Nephron (organoid): ENCODE results near the gene MRPL42.

Experiments
- H3K27ac Mint-ChIP-seq, 3 experiments: 2 replicates each; pipeline ENCODE4 v1.8.0; 2020; ENCODE audit warnings: mixed read lengths in 3 of 3, mild to moderate bottlenecking in 2 of 3, moderate library complexity in 1 of 3
- H3K27me3 Mint-ChIP-seq: 2 replicates; pipeline ENCODE4 v1.8.0; 2021; ENCODE audit warnings: low read depth, mild to moderate bottlenecking, moderate library complexity, mixed read lengths
- H3K36me3 Mint-ChIP-seq: 2 replicates; pipeline ENCODE4 v1.8.0; 2020; ENCODE audit warnings: low read depth, mixed read lengths
- H3K4me1 Mint-ChIP-seq: 2 replicates; pipeline ENCODE4 v1.8.0; 2020; ENCODE audit warnings: mixed read lengths
- H3K4me3 Mint-ChIP-seq, 3 experiments: 2 replicates each; pipeline ENCODE4 v1.8.0; 2020; ENCODE audit warnings: mild to moderate bottlenecking in 3 of 3, mixed read lengths in 3 of 3, moderate library complexity in 2 of 3
- H3K9me3 Mint-ChIP-seq: 2 replicates; pipeline ENCODE4 v1.8.0; 2020; ENCODE audit warnings: mixed read lengths
- TF ChIP-seq, protein P1 (sequence below), 3 experiments: fragments of 200-600 bp; sonication (generic); IDR thresholded peaks; one replicate each; pipeline ENCODE4 v1.5.0; 2021; ENCODE audit warnings: antibody characterized with exemption in 3 of 3; ENCODE audit not compliant: unreplicated experiment in 3 of 3

Gene MRPL42

DNA sequence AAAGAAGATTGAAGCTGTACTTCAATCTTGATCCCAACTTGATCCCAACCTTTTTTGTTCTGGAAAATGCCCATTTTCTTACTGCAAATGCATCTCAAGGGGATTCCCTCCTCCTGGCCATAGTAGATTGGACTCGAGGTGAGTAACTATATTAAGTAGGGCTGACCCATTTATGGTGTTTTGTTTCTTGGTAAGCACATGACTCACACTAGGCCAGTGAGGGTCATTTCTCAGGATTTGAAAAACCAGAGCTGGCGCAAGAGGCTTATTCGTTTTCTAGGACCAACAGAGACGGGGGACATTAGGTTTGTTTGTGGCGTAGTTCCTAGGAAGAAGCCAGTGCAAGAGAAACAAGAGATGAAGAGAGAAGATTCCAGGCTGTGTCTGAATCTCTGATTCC is 51.4 kb downstream of the MRPL42 start:
- Mint-ChIP-seq H3K9me3 (no peaks in the 10 kb centered on the region), H3K36me3 (no peaks in the 10 kb centered on the region), H3K4me3 (no peak overlapping the region), H3K27ac (no peak overlapping the region), H3K4me1 (no peaks in the 10 kb centered on the region), H3K27me3 (peaks cover 3% of the 10 kb centered on the region)
- TF ChIP-seq, protein P1, sequence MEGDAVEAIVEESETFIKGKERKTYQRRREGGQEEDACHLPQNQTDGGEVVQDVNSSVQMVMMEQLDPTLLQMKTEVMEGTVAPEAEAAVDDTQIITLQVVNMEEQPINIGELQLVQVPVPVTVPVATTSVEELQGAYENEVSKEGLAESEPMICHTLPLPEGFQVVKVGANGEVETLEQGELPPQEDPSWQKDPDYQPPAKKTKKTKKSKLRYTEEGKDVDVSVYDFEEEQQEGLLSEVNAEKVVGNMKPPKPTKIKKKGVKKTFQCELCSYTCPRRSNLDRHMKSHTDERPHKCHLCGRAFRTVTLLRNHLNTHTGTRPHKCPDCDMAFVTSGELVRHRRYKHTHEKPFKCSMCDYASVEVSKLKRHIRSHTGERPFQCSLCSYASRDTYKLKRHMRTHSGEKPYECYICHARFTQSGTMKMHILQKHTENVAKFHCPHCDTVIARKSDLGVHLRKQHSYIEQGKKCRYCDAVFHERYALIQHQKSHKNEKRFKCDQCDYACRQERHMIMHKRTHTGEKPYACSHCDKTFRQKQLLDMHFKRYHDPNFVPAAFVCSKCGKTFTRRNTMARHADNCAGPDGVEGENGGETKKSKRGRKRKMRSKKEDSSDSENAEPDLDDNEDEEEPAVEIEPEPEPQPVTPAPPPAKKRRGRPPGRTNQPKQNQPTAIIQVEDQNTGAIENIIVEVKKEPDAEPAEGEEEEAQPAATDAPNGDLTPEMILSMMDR (IDR thresholded peaks at IDR 0.05; ENCODE audit: unreplicated experiment in 3 of 3): no peak

DNA sequence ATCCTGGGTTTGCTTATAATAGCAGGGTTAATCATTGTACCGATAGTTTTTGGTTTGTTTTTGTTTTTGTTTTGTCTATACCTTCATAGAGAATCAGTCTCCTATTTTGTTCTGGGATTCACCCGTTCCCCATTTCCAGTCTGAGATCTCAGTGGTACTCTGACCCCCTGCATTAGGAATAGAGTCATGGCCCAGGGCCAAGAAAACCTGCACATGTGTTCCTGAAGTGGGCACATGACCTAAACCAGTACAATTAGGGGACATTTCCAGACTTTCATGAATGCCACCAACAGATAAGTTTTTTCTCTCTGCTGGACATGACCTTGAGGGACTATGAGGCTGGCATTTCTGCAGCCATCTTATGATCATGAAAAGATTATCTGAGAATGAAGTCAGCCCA is 52.5 kb downstream of the MRPL42 start:
- Mint-ChIP-seq H3K27me3 (peaks cover 3% of the 10 kb centered on the region), H3K9me3 (no peaks in the 10 kb centered on the region), H3K27ac (no peak overlapping the region), H3K4me3 (no peak overlapping the region), H3K4me1 (no peaks in the 10 kb centered on the region), H3K36me3 (no peaks in the 10 kb centered on the region)
- TF ChIP-seq, protein P1 (IDR thresholded peaks at IDR 0.05; ENCODE audit: unreplicated experiment in 3 of 3): no peak

DNA sequence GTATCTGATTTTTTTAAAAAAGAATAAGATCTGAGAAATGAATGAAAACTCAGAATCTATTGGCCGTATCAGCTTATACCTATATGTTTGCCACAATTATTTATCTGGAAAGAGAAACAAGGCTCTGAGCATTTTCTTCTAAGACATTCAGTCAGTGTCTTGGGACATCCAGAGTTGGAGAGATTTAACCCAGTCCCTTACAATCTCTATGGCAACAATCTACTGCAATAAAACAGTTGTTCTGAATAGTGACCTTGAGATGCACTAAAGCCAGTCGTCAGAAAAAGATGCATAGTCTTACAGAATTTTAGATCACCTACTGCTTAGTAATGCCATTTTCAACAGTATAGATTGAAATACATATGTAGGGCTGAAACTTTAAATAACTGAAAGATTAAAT is 53.1 kb downstream of the MRPL42 start:
- Mint-ChIP-seq H3K36me3 (no peaks in the 10 kb centered on the region), H3K9me3 (no peaks in the 10 kb centered on the region), H3K4me3 (no peak overlapping the region), H3K4me1 (no peaks in the 10 kb centered on the region), H3K27me3 (peaks cover 3% of the 10 kb centered on the region), H3K27ac (no peak overlapping the region)
- TF ChIP-seq, protein P1 (IDR thresholded peaks at IDR 0.05; ENCODE audit: unreplicated experiment in 3 of 3): no peak

DNA sequence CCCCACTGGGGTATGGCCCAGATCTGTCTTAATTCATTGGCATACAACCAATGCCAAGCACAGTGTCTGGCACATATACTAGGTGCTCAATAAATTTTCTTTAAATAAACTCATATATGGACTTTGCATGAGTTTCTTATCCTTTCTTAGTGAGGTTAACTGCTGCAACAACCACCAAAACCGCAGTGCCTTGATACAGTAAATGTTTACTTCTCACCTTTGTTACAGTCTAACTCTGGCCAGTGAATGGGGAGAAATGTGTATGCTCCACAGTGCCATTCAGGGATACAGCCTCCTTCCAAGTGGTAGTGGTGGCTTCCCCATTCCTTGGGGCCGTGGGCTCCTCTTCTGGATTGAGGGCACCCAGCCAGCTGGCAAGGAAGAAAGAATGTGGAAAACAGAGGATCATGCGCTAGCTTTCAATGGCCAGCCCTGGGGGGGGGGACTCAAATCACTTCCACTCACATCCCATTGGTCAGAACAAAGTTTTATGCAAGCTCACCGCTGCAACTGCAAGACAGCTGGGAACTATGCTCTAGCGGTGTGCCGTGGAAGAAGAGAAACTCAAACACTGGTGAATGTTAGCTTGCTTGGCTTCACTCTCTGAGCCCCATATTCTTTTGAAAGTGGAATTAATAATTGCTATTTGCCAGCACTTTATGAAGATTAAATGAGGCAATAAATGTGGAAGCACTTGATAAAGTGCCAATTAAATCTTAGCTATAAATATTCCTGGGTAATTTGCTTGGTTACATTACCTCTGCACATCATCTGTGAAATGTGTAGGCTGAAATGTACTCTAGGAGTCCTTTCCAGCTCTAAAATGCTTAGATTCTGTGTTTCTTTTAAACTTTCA is 54.1 kb downstream of the MRPL42 start:
- Mint-ChIP-seq H3K27ac (no peak overlapping the region), H3K27me3 (peaks cover 7% of the 10 kb centered on the region), H3K36me3 (no peaks in the 10 kb centered on the region), H3K4me1 (no peaks in the 10 kb centered on the region), H3K9me3 (no peaks in the 10 kb centered on the region), H3K4me3 (no peak overlapping the region)
- TF ChIP-seq, protein P1 (IDR thresholded peaks at IDR 0.05; ENCODE audit: unreplicated experiment in 3 of 3): no peak

DNA sequence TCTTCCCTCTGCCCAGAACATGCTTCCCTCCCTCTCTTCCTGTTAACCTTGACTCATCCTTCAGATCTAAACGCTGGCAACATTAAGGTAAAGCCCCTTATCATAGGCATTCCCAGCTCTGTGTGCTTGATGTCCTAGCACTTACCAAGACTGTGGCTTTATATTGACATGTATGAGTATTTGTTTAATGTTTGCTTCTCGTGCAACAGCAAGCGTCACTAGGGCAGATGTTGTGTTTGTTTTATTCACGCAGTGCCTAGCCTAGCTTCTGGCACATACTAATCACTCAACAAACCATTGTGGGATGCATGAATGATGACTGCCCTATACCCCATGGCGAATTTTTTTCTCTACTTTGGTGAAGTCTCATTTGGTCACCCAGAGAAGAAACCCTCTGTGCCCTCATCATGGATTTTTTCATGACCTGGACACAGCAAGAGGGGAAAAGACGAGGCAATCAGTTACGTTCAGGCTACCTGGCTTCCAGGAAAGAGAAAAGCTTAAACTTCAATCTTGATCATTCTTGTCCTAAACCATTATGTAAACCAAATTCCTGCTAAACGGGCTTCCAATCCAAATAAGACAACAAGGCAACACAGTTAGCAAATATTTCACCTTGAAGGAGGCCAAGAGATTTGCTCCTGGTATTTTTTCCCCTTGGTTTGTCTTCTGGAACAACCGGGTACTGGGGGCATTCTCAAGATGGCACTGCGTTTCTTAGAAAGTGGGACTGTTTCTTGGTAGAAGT is 57.2 kb downstream of the MRPL42 start:
- no peak overlapping the region for H3K4me3 Mint-ChIP-seq
- H3K9me3 Mint-ChIP-seq: no peaks in the 10 kb centered on the region
- TF ChIP-seq, protein P1 (IDR thresholded peaks at IDR 0.05; ENCODE audit: unreplicated experiment in 3 of 3): no peak
- no peaks in the 10 kb centered on the region for H3K36me3 Mint-ChIP-seq
- peaks cover 3% of the 10 kb centered on the region for H3K27me3 Mint-ChIP-seq
- no peaks in the 10 kb centered on the region for H3K4me1 Mint-ChIP-seq
- H3K27ac Mint-ChIP-seq: no peak overlapping the region
